Amniotic epithelial cell (primary cell): ENCODE measurements around the gene ATP6V1C2.
A peak's percentile ranks its signal among the peaks of the same experiment; 100 is the strongest.
"Not testable (repeated sequence)": the region's sequence is repeated elsewhere in the genome, so short reads cannot be mapped to it uniquely, and the experiment has no call there.

Source experiments
- DNase-seq: peaks from one replicate; pipeline ENCODE4 v3.0.0-alpha.2; 2010; ENCODE audit warnings: low read depth

ATP6V1C2 gene

GRCh38 chr2:10813163-10814138 lies 92.0 kb downstream of the ATP6V1C2 start:
- DNase-seq = peak; percentile 36

GRCh38 chr2:10814142-10814541 lies 92.7 kb downstream of the ATP6V1C2 start:
- no peak for DNase-seq

- DNase-seq = no peak
Observed at GRCh38 chr2:10814571-10815331, 93.3 kb downstream of the ATP6V1C2 start.

GRCh38 chr2:10817413-10817812 lies 96.0 kb downstream of the ATP6V1C2 start:
- DNase-seq = no peak

- DNase-seq = not testable (repeated sequence)
Observed at GRCh38 chr2:10818305-10818704, 96.9 kb downstream of the ATP6V1C2 start.

GRCh38 chr2:10818984-10819383 lies 97.6 kb downstream of the ATP6V1C2 start:
- no peak for DNase-seq

GRCh38 chr2:10819714-10820314 lies 98.4 kb downstream of the ATP6V1C2 start:
- no peak for DNase-seq

- DNase-seq = no peak
Observed at GRCh38 chr2:10820562-10820961, 99.1 kb downstream of the ATP6V1C2 start.

- no peak for DNase-seq
Observed at GRCh38 chr2:10820978-10821695, 99.7 kb downstream of the ATP6V1C2 start.

GRCh38 chr2:10824191-10824590 lies 102.8 kb downstream of the ATP6V1C2 start:
- DNase-seq = no peak

- DNase-seq = no peak
Observed at GRCh38 chr2:10826026-10826425, 104.6 kb downstream of the ATP6V1C2 start.

GRCh38 chr2:10826625-10827024 lies 105.2 kb downstream of the ATP6V1C2 start:
- no peak for DNase-seq

GRCh38 chr2:10828346-10828745 lies 106.9 kb downstream of the ATP6V1C2 start:
- no peak for DNase-seq

GRCh38 chr2:10829299-10829698 lies 107.9 kb downstream of the ATP6V1C2 start:
- DNase-seq = no peak

- DNase-seq = no peak
Observed at GRCh38 chr2:10830203-10830602, 108.8 kb downstream of the ATP6V1C2 start.

GRCh38 chr2:10830641-10831399 lies 109.4 kb downstream of the ATP6V1C2 start:
- no peak for DNase-seq

- no peak for DNase-seq
Observed at GRCh38 chr2:10831400-10831985, 110.1 kb downstream of the ATP6V1C2 start.

GRCh38 chr2:10832203-10832936 lies 110.9 kb downstream of the ATP6V1C2 start:
- peak; percentile 59 for DNase-seq

- no peak for DNase-seq
Observed at GRCh38 chr2:10833021-10833420, 111.6 kb downstream of the ATP6V1C2 start.

- no peak for DNase-seq
Observed at GRCh38 chr2:10834068-10834655, 112.7 kb downstream of the ATP6V1C2 start.
